ENCODE data around the gene TNIP2.
"Not testable (repeated sequence)": the region's sequence is repeated elsewhere in the genome, so short reads cannot be mapped to it uniquely, and the experiment has no call there.

TNIP2 gene

GRCh38 chr4:2743518-2744445 lies 12.4 kb downstream of the TNIP2 start:
- no peak for DNase-seq (ENCODE audit: low spot score)

DNA sequence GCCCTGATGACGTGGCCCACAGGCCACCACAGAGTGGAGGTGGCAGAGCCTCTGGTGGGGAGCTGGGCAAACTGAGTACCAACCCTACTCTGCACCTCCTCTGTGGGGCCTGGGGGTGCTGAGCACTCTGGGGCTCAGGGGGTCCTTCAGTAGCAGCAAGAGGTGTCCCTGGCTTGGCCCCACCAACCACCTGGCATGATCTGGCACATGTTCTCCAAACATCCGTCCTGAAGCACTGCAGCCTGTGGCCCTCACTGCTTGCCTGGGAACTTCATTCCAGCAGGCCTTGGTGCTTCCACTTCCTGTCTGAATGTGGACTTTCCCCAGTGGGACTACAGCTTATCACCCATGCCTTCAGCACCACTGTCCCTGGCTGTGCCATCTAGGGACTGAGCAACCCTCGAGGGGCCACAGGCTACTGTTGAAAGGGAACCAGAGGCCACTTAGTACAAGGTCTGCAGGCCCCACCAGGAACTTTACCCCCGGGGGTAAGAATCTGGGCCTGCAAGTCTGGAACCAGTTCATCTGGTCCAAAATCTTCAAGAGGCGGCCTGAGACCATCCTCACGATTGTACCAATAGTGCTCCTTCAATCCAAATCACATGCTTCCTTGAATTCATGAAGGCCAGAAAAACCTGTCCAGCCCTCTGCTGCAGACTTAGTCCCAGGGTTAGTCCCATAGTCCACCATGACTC lies 13.2 kb downstream of the TNIP2 start:
- no peak for DNase-seq (ENCODE audit: low spot score)

- no peak for DNase-seq (ENCODE audit: low spot score)
Measured at GRCh38 chr4:2742081-2742822, 13.9 kb downstream of the TNIP2 start.

DNA sequence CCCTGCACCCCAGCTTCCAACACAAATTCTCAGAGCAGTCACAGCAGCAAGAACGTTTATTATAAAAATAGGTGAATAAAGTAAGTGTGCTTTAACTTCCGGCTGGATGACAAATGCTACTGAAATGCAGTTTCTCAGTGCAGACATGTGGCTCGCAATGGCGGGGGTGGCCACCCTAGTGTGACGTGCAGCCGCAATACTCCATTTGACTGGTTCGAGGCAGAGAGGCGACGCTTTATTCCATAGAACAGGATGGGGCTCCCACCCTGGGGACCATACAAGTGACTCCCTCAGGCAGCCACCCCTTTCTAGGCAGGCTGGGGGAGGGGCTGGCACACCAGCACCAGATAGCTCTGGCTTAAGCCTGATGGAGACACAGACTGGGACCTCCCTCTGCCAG lies 14.5 kb downstream of the TNIP2 start:
- no peak for DNase-seq (ENCODE audit: low spot score)

DNA sequence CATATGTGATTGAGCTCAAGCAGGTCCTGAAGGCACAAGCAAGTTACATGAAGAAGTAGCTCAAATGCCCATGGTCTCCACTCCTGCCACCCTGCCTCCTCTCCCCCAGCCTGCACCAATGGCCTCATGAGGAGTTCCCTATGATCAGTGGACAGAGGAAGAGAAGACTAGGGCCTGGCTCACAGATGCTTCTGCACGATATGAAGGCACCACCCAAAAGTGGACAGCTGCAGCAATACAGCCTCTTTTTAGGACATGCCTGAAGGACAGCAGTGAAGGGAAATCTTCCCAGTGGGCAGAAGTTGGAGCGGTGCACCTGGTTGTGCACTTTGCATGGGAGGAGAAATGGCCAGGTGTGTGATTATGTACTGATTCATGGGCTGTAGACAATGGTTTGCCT lies 17.8 kb downstream of the TNIP2 start:
- not testable (repeated sequence) for DNase-seq (ENCODE audit: low spot score)

GRCh38 chr4:2735869-2736268 lies 20.3 kb downstream of the TNIP2 start:
- DNase-seq (ENCODE audit: low spot score) = no peak

- DNase-seq (ENCODE audit: low spot score) = no peak
Measured at GRCh38 chr4:2734612-2735011, 21.5 kb downstream of the TNIP2 start.

DNA sequence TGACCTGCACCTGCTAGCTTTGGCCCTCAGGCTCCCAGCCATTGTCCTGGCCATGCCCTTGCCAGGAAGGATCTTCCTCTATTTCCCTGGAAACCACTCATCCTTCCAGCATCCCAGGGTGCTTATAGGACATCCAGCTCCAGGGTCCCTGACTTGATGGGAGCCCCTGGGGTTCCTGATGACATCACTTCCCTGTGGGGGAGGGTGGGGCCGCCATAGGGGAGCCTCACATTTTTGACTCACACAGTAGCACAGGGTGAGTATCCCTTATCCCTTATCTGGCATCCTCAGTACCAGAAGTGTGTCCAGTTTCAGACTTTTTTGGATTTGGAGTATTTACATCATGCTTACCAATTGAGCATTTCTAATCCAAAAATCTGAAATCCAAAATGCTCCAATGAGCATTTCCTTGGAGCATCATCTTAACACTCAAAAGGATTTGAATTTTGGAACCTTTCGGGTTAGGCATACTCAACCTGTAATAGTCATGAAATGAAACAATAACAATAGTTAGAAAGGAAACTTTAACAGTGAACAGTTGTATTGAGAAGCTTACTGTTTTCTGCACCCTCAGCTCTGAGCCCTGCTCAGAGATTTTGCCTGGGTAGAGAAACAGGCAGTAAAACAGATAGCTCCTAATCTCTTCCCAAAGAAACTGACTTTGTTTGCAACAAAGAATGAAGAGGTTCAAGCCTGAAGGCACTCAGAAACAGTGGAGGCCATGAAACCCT lies 22.1 kb downstream of the TNIP2 start:
- DNase-seq (ENCODE audit: low spot score) = no peak

DNA sequence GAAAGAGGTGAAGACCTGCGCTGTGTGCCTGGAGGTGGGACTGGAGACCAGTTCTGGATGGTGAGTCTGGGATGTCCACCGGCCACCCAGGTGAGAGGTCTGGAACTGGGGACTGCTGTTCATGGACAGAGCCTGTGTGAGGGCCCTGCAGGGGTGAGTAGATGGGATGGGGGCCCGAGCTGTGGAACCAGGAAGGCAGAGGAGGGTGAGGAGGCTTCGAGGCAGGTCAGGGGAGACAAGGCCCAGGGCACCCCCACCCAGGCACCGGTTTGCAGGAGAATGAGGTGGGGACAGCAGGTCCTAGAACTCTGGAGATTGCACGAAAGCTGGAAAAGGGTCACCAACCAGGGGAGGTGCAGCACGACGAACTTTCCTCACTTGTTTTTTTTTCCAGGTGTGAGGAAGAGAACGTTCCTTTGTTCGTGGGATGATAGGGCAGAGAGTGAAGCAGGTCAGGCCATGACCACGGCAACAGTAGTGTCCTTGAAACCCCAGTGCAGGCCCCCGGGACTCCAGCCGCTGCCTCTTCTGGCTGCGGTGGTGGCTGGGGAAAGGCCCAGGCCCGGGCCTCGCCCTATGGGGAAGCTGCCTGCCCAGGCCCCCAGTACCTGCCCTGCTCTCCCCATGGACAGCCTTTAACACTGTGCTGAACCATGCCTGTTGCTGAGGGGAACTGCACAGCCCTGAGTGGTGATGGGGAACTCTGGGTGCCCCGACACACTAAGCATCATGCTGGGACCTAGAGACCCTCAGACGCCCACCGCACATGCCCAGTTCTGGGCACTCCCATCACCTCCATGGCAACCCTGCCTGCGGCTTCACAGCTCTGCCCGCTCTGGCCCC lies 22.9 kb downstream of the TNIP2 start:
- no peak for DNase-seq (ENCODE audit: low spot score)

DNA sequence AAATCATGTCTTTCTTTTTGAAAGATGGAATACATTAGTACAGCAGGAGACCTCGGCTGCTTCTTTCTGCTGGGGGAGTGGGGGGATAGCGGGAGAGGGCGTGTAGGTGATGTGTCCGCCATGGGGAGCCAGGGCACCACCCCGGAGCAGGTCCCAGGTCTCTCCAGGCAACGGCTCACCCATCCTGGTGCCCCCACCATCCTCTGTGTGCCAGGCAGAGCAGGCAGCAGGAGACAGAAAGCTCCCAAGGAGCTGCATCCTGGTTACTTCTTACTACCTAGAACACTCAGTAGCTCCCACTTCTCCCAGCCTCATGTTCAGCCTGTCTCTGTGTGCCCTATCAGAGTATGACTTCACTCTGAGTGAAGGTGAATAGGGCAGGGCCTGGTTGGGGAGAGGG lies 23.6 kb downstream of the TNIP2 start:
- DNase-seq (ENCODE audit: low spot score) = no peak

DNA sequence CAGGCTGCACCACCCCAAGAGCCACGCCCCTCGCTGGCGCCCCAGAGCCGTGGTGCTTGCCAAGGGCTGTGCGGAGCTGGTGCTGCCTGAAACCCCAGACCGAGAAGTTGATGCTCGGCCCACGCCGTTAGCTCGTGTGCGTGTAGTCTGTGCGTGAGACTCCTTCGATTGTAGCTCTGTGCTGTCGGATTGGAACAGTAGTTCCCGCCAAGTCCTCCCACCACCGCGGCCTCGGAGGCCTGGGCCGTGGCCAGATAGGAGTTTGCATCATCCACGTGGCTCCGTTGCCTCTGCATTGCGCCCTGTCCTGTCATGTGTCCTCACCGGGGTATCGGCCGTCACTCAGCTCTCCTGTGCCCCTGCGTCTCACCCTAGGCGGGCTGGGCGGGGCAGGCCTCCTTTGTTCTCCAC lies 24.2 kb downstream of the TNIP2 start:
- DNase-seq (ENCODE audit: low spot score) = no peak

DNA sequence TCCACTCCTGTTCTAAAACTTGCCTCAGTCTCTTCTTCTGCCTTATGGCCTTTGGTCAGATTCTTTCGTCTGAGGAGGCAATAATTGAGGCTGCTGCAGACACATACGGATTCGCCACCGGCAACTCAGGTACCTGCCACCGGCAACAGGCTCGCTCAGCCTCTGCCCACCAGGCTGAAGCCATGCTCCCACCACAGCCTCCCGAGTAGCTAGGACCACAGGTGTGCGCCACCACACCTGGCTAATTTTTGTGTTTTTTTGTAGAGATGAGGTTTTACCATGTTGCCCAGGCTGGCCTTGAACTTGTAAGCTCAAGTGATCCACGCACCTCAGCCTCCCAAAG lies 26.6 kb downstream of the TNIP2 start:
- DNase-seq (ENCODE audit: low spot score) = no peak

- DNase-seq (ENCODE audit: low spot score) = no peak
Measured at GRCh38 chr4:2728806-2729532, 27.2 kb downstream of the TNIP2 start.

GRCh38 chr4:2728221-2728620 lies 27.9 kb downstream of the TNIP2 start:
- DNase-seq (ENCODE audit: low spot score) = no peak

DNA sequence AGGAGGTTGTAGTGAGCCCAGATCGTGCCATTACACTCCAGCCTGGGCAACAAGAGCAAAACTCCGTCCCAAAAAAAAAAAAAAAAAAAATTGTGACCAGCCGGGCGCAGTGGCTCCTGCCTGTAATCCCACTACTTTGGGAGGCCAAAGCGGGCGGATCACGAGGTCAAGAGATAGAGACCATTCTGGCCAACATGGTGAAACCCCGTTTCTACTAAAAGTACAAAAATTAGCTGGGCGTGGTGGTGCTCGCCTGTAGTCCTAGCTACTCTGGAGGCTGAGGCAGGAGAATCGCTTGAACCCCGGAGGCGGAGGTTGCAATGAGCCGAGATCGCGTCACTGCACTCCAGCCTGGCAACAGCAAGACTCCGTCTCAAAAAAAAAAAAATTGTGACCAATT lies 29.3 kb downstream of the TNIP2 start:
- not testable (repeated sequence) for DNase-seq (ENCODE audit: low spot score)

- no peak for DNase-seq (ENCODE audit: low spot score)
Measured at GRCh38 chr4:2725380-2725779, 30.8 kb downstream of the TNIP2 start.

DNA sequence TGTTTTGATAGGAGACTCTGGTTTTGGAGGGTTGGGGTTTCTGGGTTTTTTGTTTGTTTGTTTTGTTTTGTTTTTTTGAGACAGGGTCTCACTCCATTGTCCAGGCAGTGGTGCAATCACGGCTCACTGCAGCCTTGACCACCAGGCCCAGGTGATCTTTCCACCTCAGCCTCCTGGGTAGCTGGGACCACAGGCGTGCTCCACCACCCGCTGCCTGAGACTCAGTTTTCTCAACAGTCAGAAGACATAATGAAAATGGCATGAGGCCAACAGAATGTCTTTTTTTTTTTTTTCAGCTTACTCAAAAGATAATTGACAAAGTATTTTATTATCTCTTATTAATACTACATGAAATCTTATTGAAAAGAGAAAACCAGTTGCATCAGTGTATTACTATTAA lies 32.4 kb downstream of the TNIP2 start:
- no peak for DNase-seq (ENCODE audit: low spot score)

GRCh38 chr4:2722033-2722432 lies 34.1 kb downstream of the TNIP2 start:
- no peak for DNase-seq (ENCODE audit: low spot score)

DNA sequence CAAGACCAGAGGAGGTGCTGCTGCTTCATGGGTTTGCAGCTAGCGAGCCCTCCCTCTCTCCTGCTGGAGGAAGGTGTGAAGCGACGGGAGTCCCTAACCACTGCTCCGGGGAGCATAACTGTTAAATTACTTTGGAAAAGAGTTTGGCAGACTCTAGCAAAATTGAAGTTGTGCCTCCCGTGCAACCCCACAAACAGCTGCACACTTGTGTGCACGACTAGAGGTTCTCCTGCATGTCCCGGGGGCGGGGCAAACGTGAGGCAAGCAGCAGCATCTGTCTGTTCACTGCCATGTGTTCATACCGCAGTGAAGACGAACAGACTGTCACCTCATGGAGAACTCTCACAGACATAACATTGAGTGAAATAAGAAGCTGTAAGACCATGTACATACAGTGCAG lies 34.5 kb downstream of the TNIP2 start:
- no peak for DNase-seq (ENCODE audit: low spot score)

GRCh38 chr4:2716236-2716635 lies 39.9 kb downstream of the TNIP2 start:
- DNase-seq (ENCODE audit: low spot score) = no peak

DNA sequence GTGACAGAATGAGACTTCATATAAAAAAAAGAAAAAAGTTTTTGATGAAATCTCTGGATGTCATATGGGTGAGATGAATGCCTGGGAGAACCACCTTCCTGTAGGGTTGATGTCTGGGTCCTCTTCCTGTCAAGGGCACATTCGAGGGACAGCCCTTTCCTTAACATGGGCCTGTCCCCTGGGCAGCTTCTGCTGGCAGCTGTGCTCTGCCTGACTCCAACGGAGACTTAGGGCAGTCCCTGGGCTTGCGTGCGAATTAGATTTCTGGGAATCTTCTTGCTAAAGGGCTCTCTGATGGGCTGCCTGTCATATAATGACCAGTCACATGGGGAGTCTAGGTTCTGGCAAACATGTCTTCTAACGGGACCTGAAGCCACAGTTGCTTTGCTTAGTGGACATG lies 40.7 kb downstream of the TNIP2 start:
- no peak for DNase-seq (ENCODE audit: low spot score)

Data from LoVo (cell line).